KMS-11 (cell line): ENCODE measurements around the gene EXPH5.

Source experiments
- H2AFZ ChIP-seq: fragments of 200-600 bp; sonication (generic); 2 replicates; pipeline ENCODE4 v1.6.1; 2016; ENCODE audit warnings: antibody characterized with exemption, mixed run types, low read depth
- H3K27ac ChIP-seq: fragments of 200-600 bp; sonication (generic); 2 replicates; pipeline ENCODE4 v1.6.1; 2016; ENCODE audit warnings: mild to moderate bottlenecking, mixed run types
- H3K27me3 ChIP-seq: fragments of 200-600 bp; sonication (generic); 2 replicates; pipeline ENCODE4 v1.6.1; 2017; ENCODE audit warnings: mild to moderate bottlenecking, low read depth, mixed run types, moderate library complexity; ENCODE audit not compliant: insufficient read depth
- H3K36me3 ChIP-seq: fragments of 200-600 bp; sonication (generic); 2 replicates; pipeline ENCODE4 v1.6.1; 2017; ENCODE audit warnings: mild to moderate bottlenecking, mixed run types; ENCODE audit not compliant: insufficient read depth
- H3K4me1 ChIP-seq: fragments of 200-600 bp; sonication (generic); 2 replicates; pipeline ENCODE4 v1.6.1; 2016; ENCODE audit warnings: mild to moderate bottlenecking, low read depth, mixed run types; ENCODE audit not compliant: poor library complexity, severe bottlenecking
- H3K4me2 ChIP-seq: fragments of 200-600 bp; sonication (generic); 2 replicates; pipeline ENCODE4 v1.7.0; 2016; ENCODE audit warnings: mild to moderate bottlenecking, mixed run types
- H3K4me3 ChIP-seq: fragments of 200-600 bp; sonication (generic); IDR thresholded peaks from 2 replicates; pipeline ENCODE4 v1.6.1; 2017; ENCODE audit warnings: low read depth, low read length, mixed read lengths; ENCODE audit not compliant: insufficient read depth
- H3K79me2 ChIP-seq: fragments of 200-600 bp; sonication (generic); 2 replicates; pipeline ENCODE4 v1.6.1; 2016; ENCODE audit warnings: low read depth, mixed run types; ENCODE audit not compliant: insufficient read depth
- H3K9ac ChIP-seq: fragments of 200-600 bp; sonication (generic); 2 replicates; pipeline ENCODE4 v1.6.1; 2016; ENCODE audit warnings: mild to moderate bottlenecking, mixed run types
- H4K20me1 ChIP-seq: fragments of 200-600 bp; sonication (generic); 2 replicates; pipeline ENCODE4 v1.6.1; 2016; ENCODE audit warnings: mild to moderate bottlenecking, mixed run types; ENCODE audit not compliant: insufficient read depth
- CTCF ChIP-seq: fragments of 200-600 bp; sonication (generic); conservative IDR thresholded peaks from 2 replicates; pipeline ENCODE4 v1.6.1; 2017; ENCODE audit warnings: low read depth, mild to moderate bottlenecking, antibody characterized with exemption, low read length, moderate library complexity, mixed read lengths

Gene EXPH5

GRCh38 chr11:108483163-108483562 lies 110.4 kb downstream of the EXPH5 start:
- H3K4me2 ChIP-seq: no peak overlapping the region
- no peak overlapping the region for H3K4me3 ChIP-seq
- H3K4me1 ChIP-seq: no peaks in the 10 kb centered on the region
- no peaks in the 10 kb centered on the region for H3K36me3 ChIP-seq
- H4K20me1 ChIP-seq: no peaks in the 10 kb centered on the region
- no peak overlapping the region for H3K9ac ChIP-seq
- H2AFZ ChIP-seq: no peak overlapping the region
- no peak overlapping the region for H3K27ac ChIP-seq
- TF ChIP-seq CTCF: no peak
- H3K27me3 ChIP-seq: no peaks in the 10 kb centered on the region
- H3K79me2 ChIP-seq: no peaks in the 10 kb centered on the region

GRCh38 chr11:108474664-108475463 lies 118.7 kb downstream of the EXPH5 start:
- Histone ChIP-seq H3K27me3 (no peaks in the 10 kb centered on the region), H3K27ac (no peak overlapping the region), H3K4me2 (no peak overlapping the region), H2AFZ (no peak overlapping the region), H3K79me2 (no peaks in the 10 kb centered on the region), H3K4me3 (no peak overlapping the region), H3K36me3 (no peaks in the 10 kb centered on the region), H3K9ac (no peak overlapping the region), H3K4me1 (no peaks in the 10 kb centered on the region), H4K20me1 (no peaks in the 10 kb centered on the region)
- TF ChIP-seq CTCF: no peak

GRCh38 chr11:108472681-108473080 lies 120.9 kb downstream of the EXPH5 start:
- no peaks in the 10 kb centered on the region for H3K79me2 ChIP-seq
- no peak for TF ChIP-seq CTCF
- H3K4me3 ChIP-seq: no peak overlapping the region
- H3K4me1 ChIP-seq: peaks cover 6% of the 10 kb centered on the region
- no peak overlapping the region for H3K4me2 ChIP-seq
- no peak overlapping the region for H3K27ac ChIP-seq
- H3K27me3 ChIP-seq: no peaks in the 10 kb centered on the region
- H2AFZ ChIP-seq: no peak overlapping the region
- no peak overlapping the region for H3K9ac ChIP-seq
- H4K20me1 ChIP-seq: no peaks in the 10 kb centered on the region
- H3K36me3 ChIP-seq: no peaks in the 10 kb centered on the region

GRCh38 chr11:108468478-108468864 lies 125.1 kb downstream of the EXPH5 start:
- no peaks in the 10 kb centered on the region for H4K20me1 ChIP-seq
- peak overlapping the region; percentile 87 for H2AFZ ChIP-seq
- H3K36me3 ChIP-seq: no peaks in the 10 kb centered on the region
- 0 out of 2 replicates have a peak overlapping the region, but pooled peaks have one; percentile 39 for H3K4me2 ChIP-seq
- no peaks in the 10 kb centered on the region for H3K27me3 ChIP-seq
- peaks cover 10% of the 10 kb centered on the region for H3K4me1 ChIP-seq
- no peak overlapping the region for H3K4me3 ChIP-seq
- H3K79me2 ChIP-seq: no peaks in the 10 kb centered on the region
- no peak overlapping the region for H3K9ac ChIP-seq
- TF ChIP-seq CTCF: no peak
- 0 out of 2 replicates have a peak overlapping the region, but pooled peaks have one; percentile 93 for H3K27ac ChIP-seq
